ENCODE measurements around the gene GNG7.
"Not testable (repeated sequence)": the region's sequence is repeated elsewhere in the genome, so short reads cannot be mapped to it uniquely, and the experiment has no call there.

The GNG7 gene

DNA sequence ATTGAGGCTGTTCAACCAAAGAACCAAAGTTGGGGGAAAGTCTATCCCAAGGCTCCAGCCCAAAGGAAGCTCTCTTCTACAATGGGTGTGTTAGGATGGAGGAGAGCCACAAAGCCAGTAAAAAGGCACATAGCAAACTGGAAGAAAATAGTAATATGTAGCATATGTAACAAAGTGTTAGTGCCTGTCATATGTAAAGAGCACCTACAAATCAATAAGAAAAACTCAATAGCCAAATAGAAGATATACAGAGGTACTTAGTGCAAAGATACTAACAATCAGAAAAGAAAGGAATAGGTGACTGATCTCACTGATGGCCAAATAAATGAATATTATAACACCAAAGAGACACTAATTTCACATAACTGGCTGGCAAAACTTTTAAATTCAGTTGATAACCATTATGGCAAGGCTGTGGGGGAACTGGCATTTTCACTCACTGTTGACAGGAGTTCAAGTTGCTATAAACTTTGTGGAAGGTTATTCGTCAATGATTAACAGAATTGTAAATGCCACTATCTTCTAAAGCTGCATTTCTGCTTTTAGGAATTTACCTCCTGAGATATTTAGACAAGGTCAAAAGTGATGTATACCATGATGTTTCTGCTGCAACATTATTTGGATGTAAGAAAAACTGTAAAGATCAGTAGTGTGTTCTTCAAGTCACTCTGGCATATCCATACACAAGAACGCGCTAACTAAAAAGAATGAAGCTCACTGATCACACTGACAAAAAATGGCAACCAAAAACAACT lies 110.8 kb downstream of the GNG7 start:
- no peak for DNase-seq

DNA sequence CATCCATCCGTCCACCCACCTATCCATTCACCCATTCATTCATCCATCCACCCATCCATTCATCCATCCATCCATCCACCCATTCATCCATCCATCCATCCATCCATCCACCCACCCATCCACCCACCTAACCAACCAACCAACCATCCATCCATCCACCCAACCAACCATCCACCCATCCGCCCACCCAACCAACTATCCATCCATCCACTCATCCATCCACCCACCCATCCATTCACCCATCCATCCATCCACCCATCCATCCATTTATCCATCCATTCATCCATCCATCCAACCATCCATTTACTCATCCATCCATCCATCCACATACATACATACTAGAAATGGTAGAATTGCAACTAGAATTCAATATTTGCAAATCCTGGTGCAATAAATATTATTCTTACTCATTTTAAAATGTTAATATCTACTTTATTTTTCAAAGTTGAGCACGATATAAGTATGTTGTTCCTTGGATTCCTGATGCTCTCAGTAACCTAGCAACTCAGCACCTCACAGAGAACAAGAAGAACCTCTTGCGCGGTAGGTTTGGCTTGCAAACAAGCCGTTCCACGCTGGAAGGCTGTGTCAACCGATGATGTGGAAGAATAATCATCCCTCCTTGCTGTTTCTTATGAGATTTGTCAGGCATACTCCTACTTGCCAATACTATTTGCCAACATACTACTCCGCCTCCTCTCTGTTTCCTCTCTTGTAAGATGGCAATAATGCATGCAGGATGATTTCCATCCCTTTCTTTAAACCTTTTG lies 111.7 kb downstream of the GNG7 start:
- no peak for DNase-seq

DNA sequence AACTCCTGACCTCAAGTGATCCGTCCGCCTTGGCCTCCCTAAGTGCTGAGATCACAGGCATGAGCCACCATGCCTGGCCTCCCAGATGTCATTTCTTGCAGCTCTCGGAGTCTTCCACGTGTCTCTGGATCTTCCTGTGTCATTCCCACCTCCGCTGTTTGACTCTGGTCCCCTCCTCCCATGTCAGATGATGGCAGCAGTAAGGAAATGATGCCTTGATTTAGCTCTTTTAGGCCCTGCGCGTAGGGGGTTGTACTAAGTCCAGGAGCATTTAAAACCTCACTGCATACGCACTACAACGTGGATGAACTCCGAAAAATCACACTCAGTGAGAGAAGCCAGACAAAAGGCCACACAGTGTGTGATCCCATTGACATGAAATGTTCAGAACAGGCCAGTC lies 113.1 kb downstream of the GNG7 start:
- DNase-seq = no peak

DNA sequence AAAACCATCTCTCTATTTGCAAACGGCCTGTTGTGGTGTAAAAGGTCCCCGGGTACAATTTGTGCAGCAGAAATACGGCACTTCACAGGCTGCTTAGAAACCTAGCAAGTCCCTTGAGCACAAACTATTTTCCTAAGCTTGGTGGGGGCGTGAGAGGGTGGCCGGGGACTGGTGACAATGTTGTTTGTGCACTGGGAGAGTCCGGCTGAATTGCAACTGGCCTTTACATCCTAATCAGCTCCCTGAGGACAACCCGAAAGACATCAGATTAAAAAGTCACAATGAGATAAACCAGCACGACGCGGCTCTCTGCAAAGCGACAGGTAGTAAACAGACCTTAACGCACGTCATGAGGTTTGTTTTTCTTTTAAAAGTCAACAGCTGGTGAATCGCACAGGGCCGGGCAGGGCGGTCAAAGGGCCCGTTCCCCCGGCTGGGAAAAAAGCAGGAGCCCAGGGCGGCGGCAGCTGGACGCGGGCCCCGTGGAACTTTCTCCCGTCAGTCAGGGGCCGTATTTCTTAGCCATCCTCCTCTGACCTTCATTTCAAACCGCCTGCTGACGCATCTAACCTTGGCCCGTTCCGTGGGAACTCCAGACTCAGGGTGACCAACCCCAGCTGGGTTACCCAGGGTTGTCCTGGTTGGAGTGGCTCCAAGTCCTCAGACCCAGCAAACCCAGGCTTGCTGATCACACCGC lies 114.3 kb downstream of the GNG7 start:
- DNase-seq = no peak

DNA sequence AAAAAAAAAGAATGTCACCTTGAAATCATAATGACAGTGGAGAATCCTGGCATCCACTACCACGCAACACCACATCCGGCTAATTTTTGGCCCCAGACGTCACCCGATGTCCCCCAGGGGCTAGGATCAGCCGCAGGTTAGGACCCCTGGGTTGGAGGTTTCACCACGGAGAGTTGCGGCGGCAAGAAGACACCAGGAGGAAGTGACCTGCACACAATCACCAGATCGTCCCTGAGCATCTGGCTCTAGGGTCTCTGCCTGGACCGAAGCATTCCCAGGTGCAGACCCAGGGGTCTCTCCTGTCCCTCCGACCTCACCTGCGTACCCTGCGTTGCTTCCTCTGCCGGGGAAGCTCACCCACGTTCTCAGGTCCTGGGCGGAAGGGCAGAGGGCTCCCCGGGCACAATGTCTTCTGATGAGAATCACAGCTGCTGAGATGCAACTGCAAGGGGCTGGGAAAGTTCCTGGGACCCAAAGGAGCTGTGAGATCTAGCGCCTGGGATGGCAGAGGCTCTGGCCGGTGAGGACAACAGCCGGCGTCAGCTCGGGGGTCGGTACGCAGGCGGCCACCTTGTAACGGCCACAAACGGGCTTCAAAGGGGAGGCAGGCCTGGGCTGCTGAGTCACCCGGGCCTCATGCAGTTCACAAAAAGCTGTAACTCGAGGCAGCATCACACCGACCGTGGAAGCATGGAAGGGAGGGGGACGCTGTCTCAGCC lies 115.3 kb downstream of the GNG7 start:
- no peak for DNase-seq

DNA sequence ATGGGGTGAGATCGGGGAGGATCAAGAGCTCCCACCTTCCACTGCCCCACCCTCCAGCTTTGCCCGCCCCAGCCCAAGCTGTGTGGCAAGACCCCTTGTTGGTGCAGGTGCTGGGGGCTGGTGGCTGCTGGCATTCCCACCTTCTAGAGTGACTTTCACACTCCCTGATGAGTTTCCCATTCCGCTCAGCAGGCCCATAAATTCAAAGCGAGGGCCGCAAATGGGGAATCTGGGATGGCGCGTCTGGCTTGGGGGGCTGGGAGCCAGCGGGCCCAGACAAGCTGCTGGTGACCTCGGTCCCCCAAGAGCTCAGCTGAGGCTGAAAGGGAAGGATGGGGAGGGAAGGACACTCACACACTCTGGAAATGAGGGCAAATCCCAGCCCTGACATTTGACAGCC lies 116.3 kb downstream of the GNG7 start:
- no peak for DNase-seq

DNA sequence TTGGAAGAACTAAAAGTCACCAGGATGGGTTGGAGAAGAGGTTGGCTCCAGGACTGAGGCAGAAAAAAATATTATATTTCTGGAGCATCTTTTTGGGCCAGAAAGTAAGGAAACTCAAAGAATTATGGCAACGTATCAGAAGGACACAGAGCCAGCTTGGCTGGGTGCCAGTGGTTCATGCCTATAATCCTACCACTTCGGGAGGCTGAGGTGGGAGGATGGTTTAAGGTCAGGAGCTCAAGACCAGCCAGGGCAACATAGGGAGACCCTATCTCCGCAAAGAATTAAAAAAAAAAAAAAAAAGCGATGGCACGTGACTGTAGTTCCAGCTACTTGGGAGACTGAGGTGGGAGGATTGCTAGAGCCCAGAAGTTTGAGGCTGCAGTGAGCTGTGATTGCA lies 118.5 kb downstream of the GNG7 start:
- no peak for DNase-seq

DNA sequence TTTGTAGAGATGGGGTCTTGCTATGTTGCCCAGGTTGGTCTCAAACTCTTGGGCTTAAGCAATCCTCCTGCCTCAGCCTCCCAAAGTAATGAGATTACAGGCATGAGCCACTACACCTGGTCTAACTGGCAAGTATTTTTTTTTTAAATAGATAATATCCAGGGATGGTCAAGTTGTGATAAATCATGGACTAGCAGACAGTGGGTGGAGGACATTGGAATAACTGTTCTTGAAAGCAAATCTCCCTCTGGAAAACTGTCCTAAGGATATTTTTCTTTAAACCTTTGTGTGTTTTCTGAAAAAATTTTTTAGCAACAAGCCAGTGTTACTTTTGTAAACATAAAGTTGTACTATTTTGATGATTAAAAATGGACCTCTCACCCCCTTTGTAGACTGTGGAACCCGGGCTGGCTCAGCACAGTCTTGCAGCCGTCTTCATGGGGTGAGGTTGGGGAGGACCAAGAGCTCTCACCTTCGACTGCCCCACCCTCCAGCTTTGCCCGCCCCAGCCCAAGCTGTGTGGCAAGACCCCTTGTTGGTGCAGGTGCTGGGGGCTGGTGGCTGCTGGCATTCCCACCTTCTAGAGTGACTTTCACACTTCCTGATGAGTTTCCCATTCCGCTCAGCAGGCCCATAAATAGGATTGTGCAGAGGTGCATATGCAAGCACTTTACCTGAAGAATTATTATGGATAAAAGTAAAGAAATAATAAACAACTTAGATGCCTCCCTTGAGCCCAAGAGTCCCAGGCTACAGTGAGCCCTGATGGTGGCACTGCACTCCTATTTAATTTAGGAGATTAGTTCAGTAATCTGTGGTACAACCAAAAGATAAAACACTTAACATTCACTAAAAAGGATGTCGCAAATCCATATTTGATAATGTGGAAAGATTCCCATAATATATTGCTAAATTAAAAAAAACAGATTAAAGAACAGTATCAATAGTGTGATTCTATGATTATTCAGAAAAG lies 119.2 kb downstream of the GNG7 start:
- DNase-seq = no peak

DNA sequence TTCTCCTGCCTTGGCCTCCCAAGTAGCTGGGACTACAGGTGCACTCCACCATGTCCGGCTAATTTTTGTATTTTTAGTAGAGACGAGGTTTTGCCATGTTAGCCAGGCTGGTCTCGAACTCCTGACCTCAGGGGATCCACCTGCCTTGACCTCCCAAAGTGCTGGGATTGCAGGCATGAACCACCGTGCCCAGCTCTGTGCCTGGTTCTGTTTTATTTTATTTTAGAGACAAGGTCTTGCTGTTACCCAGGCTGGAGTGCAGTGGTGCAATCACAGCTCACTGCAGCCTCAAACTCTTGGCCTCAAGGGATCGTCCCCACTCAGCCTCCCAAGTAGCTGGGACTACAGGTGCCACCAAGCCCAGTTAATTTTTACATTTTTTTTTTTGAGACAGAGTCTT lies 122.1 kb downstream of the GNG7 start:
- DNase-seq = not testable (repeated sequence)

DNA sequence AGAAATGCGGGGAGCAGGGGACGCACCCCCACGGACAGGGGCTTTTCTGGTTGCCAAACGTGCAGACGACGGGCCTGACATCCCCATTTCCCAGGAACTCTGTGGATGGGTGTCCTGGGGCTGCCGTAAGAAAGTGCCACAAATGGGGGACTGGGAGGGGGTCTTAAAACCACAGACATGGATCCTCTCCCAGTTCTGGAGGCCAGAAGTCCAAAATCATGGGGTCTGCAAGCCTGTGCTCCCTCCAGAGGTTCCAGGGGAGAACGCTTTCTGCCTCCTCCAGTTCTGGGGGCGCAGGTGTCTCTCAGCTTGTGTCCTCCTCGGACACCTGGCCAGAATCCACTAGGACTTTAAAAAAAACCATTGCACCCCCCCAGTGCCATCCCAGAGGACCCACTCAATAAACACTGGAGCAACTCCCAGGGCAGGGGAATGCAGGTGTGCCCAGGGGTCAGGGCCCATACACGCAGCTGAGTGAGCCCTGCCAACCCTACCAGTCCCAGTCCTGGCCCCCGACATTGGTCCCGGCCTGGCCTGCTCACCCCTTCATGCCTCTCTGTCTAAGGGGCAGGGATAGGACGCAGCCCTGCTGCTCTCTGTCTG lies 122.7 kb downstream of the GNG7 start:
- no peak for DNase-seq

DNA sequence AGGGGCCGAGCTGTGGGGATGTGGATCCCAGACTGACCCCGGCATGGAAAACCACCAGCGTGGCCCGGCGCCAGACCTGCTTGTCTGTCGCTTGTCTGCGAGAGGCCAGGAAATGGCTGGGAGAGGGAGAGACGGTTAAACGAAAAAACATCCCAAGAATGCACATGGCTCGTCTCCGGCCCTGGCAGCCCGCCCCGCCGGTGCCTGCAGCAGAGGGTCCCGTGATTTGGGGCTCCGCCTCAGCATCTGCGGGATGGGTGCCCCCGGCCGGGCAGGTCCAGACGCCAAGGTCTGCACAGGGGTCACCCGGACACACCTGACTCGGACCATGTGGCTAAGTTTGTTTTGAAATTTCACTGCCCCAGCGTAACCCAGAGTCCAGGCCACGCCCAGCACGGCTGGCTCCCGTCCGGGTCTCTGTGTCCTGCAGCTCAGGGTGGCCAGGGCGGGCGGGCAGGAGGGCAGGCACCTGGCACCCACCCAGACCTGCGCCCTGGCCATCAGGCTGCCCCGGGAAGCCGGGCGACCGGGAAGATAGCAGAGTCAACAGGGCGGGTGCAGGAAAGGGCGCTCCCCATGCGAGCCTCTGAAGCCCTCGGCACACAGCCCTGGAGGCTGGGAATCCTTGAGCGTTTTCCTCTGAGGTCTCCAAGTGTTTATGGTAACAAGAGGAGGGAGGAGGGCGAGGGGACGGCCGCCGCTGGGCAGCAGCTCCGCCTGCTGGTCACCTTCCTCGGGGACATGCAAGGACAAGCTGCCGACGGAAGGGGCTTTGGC lies 123.4 kb downstream of the GNG7 start:
- DNase-seq = peak; percentile 56

DNA sequence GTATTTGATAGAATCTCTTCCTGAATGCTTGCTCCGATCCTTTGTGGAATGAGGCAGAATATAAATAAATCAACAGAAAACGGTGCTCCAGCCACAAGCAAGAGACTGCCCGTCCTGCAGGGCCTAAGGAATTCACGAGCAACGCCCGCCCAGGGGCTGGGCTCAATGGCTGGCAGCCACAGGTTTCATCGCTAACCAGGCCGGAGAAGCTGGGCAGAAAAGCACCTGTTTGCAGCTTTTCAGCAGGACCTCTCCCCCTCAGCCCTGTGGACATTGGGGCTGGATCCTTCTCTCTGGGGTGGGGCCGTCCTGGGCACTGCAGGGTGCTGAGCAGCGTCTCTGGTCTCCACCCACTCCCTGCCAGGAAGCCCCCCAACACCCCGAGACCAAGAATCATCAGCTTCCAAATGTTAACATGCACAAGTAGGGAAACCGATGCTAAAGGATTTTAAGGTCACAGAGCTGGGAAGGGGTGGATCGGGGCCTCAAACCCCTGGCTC lies 124.1 kb downstream of the GNG7 start:
- no peak for DNase-seq

DNA sequence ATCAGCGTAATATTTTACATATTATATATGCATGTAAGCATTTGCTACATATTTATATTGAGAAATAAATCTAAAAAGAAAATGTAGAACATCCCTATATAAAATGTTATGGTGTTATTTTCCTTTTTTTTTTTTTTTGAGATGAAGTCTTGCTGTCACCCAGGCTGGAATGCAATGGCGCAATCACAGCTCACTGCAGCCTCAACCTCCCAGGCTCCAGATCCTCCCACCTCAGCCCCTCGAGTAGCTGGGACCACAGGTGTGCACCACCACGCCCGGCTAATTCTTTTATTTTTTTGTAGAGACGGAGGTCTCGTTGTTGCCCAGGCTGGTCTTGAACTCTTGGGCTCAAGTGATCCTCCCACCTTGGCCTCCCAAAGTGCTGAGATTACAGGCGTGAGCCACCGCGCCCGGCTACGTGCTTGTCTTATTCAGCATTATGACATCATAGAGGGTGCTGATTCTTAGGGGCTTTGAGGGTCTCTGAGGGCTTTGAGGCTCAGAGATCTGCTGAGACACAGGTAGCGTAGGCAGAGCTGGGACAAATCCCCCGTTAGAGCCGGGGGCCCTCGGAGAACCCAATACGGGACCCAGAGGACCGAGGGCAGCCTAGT lies 124.7 kb downstream of the GNG7 start:
- DNase-seq = no peak

DNA sequence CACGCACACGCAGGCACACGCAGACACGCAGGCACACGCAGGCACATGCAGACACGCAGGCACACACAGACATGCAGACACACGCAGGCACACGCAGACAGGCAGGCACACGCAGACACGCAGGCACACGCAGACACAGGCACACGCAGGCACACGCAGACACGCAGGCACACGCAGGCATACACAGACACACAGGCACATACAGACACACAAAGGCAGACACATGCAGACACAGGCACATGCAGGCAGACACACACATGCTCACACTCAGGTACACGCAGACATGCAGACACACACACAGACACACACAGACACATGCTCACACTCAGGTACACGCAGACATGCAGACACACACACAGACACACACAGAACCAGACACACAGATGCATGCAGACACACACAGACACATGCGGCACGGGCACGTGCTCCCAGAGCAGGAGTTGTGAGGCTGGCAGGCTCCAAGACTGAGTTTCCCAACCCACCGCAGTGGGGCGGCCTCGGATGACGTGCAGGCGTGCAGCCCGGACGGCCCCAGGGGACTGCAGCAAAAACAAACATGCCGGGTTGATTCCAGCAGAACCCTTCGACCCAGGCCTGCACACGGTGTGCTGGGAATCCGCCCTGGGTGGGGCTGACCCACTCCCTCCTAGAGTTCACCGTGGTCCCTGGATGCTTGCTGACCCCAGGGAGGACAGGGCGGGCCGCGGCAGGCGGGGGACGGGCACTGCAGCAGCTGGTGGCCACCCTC lies 126.6 kb downstream of the GNG7 start:
- DNase-seq = no peak

DNA sequence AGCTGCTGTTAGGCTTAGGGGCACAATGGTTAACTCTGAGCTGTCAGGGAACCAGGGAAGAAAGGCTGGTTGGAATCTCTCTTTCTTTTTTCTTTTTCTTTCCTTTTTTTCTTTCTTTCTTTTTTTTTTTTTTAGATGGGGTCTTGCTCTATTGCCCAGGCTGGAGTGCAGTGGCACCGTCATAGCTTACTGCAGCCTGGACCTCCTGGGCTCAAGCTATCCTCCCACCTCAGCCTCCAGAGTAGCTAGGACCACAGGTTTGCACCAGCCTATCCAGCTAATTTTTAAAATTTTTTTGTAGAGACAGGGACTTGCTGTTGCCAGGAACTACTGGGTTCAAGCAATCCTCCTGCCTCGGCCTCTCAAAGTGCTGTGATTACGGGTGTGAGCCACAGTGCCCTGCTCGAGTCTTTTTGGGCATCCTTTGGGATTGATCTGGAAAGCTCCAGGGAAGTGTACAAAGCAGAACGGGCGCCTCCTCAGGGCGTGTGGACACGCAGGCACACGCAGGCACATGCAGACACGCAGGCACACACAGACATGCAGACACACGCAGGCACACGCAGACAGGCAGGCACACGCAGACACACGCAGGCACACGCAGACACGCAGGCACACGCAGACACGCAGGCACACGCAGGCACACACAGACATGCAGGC lies 127.4 kb downstream of the GNG7 start:
- DNase-seq = no peak

DNA sequence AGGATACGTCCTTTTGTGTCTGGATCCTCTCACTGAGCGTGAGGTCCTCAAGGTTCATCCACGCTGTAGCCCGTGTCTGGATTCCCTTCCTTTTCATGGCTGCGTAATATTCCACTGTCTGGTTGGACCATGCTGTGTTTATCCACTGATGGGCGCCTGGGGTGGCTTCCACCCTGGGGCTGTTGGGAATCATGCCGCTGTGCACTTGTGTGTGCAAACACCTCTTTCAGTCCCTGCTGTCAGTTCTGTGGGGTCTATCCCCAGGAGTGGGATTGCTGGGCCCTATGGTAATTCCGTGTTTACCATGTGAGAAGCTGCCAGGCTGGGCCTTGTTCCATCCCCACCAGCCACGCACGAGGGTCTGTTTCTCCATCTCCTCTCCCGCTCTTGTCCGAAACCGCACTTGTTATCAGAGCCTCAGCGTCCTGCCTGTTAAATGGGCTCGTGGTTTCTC lies 128.0 kb downstream of the GNG7 start:
- DNase-seq = no peak

DNA sequence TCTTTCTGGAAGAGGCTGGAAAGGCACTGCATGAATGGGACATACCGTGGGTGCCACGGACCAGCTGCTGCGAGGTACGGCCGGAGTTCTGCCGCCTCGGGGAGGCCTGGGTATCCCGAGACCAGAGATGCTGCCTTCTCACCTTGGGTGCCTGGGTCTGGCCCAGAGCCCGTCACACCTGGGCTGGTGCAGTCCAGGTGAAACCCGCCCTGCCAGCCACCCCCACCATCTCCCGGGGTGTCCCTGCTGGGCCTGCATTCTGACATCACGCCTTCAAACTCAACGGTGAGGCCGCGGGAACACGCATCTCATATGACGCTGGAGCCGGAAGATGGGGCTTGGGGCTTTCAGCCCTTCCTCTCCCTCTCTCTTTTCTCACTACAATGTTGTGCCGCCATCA lies 128.6 kb downstream of the GNG7 start:
- no peak for DNase-seq

DNA sequence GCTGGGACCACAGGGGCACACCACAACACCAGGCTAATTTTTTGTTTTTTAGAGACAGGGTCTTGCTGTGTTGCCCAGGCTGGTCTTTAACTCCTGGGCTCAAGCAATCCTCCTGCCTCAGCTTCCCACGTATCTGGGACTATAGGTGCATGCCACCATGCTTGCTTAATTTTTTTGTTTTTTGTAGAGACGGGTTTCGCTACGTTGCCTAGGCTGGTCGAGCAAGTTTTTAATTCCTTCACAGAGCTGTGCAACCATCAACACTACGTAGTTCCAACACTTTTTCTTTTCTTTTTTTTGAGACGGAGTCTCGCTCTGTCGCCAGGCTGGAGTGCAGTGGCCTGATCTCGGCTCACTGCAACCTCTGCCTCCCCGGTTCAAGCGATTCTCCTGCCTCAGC lies 130.3 kb downstream of the GNG7 start:
- not testable (repeated sequence) for DNase-seq
